OCI-LY7 (cell line): ENCODE measurements around the gene MATCAP1.

Source experiments
- CTCF ChIP-seq: fragments of 200-600 bp; sonication (generic); conservative IDR thresholded peaks from 2 replicates; pipeline ENCODE4 v1.5.1; 2014; ENCODE audit warnings: mild to moderate bottlenecking, antibody characterized with exemption, low read length, moderate library complexity, mixed read lengths
- EZH2phosphoT487 ChIP-seq: fragments of 200-600 bp; sonication (generic); IDR thresholded peaks from 2 replicates; pipeline ENCODE4 v1.6.1; 2018; ENCODE audit warnings: low read depth, borderline replicate concordance, mild to moderate bottlenecking, mixed run types, antibody characterized with exemption, low read length, moderate library complexity, mixed read lengths

- TF ChIP-seq CTCF: peak; percentile 42
- no peak for TF ChIP-seq EZH2phosphoT487
Observed at GRCh38 chr16:67156143-67156844, 27.5 kb downstream of the MATCAP1 start.
